ENCODE data around the gene CASKIN1. TPM values are rescaled to one million over a fixed set of nuclear protein-coding genes. Genes with fewer than 3 reads are reported as not detected.

CASKIN1 gene
- total and polyA plus RNA-seq, 10 donors: 0.24 to 0.32 (median 0.30) TPM; not detected in 7

DNA sequence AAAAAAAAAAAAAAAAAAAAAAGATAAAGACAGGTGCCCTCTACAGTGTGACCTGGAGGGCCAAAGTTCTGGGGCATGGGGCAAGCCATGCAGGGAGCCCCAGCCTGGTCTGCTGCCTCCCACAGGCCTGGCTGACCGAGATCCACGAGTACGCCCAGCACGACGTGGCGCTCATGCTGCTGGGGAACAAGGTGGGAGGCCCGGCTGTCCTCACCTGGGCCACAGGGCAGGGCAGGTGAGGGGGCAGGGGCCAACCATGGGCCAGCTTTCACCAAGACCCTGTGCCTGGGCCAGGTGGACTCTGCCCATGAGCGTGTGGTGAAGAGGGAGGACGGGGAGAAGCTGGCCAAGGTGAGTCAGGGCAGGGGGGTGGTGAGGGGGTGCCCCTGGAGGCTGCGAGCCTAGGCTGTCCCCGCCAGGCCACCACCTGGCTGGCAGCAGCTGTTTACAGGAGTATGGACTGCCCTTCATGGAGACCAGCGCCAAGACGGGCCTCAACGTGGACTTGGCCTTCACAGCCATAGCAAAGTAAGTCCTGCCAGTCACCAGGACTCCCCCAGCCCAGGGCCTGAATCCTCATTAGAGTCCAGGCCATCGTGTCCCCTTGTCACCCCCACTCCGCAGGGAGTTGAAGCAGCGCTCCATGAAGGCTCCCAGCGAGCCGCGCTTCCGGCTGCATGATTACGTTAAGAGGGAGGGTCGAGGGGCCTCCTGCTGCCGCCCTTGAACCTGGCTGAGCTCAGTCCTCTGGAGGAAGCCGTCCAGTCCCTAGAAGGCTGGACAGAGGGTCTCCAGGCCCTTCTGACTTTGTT lies 43.5 kb downstream of the CASKIN1 start:
- intact Hi-C loops (cut with DNase I; ENCODE audit: low total_unique reads): loop anchor here (5.0 kb wide), 1 partner anchor 126 kb away; the partner anchor contains the start of gene NHERF2
- Histone ChIP-seq H3K27ac (peak overlapping the region; percentile 31 to 95 (median 88)), H3K9me3 (no peaks in the 10 kb centered on the region), H3K4me1 (peaks cover 55 to 91% (median 88%) of the 10 kb centered on the region in 6 donors), H3K36me3 (peaks cover 0 to 39% (median 9%) of the 10 kb centered on the region in 6 donors), H3K4me3 (peak overlapping the region; percentile 34 to 91 (median 84)), H3K27me3 (replicated peaks in 1 of 7) (peaks cover 0 to 18% (median 0%) of the 10 kb centered on the region in 7 donors)
- 37 to 54% (median 46%) methylated on average over 9 to 25 of the region's 25 CpGs for WGBS, 5 donors
- peak; percentile 83 for DNase-seq
- TF ChIP-seq, protein P1, sequence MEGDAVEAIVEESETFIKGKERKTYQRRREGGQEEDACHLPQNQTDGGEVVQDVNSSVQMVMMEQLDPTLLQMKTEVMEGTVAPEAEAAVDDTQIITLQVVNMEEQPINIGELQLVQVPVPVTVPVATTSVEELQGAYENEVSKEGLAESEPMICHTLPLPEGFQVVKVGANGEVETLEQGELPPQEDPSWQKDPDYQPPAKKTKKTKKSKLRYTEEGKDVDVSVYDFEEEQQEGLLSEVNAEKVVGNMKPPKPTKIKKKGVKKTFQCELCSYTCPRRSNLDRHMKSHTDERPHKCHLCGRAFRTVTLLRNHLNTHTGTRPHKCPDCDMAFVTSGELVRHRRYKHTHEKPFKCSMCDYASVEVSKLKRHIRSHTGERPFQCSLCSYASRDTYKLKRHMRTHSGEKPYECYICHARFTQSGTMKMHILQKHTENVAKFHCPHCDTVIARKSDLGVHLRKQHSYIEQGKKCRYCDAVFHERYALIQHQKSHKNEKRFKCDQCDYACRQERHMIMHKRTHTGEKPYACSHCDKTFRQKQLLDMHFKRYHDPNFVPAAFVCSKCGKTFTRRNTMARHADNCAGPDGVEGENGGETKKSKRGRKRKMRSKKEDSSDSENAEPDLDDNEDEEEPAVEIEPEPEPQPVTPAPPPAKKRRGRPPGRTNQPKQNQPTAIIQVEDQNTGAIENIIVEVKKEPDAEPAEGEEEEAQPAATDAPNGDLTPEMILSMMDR (IDR thresholded peaks at IDR 0.05 in 8 of 11, conservative IDR thresholded peaks at IDR 0.05 in 3 of 11): no peak
- no peak for TF ChIP-seq POLR2A (IDR thresholded peaks at IDR 0.05)
- TF ChIP-seq POLR2AphosphoS5 (IDR thresholded peaks at IDR 0.05): peak; percentile 26 to 65 (median 32)

DNA sequence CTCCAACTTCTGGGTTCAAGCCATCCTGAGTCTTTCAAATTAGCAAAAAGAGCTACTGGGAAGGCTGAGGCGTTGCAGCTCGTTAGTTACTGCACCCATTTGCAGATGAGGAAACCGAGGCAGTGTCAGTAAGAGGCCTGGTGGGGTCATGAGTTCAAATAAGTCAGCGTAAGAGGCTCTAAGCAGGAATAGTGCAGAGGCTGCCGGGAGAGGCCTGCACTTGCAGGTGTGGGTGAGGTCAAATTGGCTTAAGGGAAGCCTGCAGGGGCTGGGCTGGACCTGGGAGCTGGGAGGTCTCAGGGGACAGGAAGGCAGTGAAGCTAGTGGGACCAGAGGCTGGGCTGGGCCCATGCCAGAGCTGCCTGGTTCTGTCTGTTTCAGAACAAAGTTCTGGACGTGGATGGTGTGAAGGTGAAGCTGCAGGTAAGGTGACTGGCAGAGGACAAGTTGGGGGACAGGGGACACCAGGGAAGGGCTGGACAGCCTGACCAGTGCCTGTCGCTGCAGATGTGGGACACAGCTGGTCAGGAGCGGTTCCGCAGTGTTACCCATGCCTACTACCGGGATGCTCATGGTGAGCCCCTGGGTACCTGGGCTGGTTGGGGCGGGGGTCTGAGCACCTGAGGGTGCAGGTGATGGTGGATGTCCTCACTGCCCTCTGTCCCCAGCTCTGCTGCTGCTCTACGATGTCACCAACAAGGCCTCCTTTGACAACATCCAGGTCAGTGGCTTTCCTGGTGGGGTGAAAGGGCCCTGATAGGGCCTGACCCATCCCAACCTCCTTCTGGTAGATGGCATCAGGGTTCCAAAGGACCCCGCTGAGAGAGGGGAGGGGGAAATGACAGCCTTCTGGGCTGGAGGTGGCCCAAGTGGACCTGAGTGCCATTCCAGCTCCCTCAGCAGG lies 45.0 kb downstream of the CASKIN1 start:
- Histone ChIP-seq H3K27me3 (replicated peaks in 1 of 7) (peaks cover 0 to 21% (median 0%) of the 10 kb centered on the region in 7 donors), H3K36me3 (peaks cover 0 to 35% (median 9%) of the 10 kb centered on the region in 6 donors), H3K4me1 (peaks cover 45 to 82% (median 77%) of the 10 kb centered on the region in 6 donors), H3K4me3 (no peak overlapping the region), H3K27ac (peak overlapping the region in 1 of 8 donors; percentile 45), H3K9me3 (no peaks in the 10 kb centered on the region)
- WGBS, 5 donors: 64 to 82% (median 79%) methylated on average over 7 to 13 of the region's 13 CpGs
- TF ChIP-seq POLR2A (IDR thresholded peaks at IDR 0.05) (no peak), POLR2AphosphoS5 (IDR thresholded peaks at IDR 0.05) (peak in 2 of 3 donors; percentile 42 to 61)
- TF ChIP-seq, protein P1 (IDR thresholded peaks at IDR 0.05 in 8 of 11, conservative IDR thresholded peaks at IDR 0.05 in 3 of 11): no peak
- intact Hi-C loops (cut with DNase I; ENCODE audit: low total_unique reads): loop anchor here (5.0 kb wide), 1 partner anchor 124 kb away; the partner anchor contains the start of gene NHERF2
- DNase-seq: peak; percentile 74

- DNase-seq: peak; percentile 68
- Histone ChIP-seq H3K4me1 (peaks cover 45 to 77% (median 72%) of the 10 kb centered on the region in 6 donors), H3K36me3 (peaks cover 0 to 35% (median 9%) of the 10 kb centered on the region in 6 donors), H3K27ac (no peak overlapping the region), H3K4me3 (no peak overlapping the region), H3K9me3 (no peaks in the 10 kb centered on the region), H3K27me3 (replicated peaks in 1 of 7) (peaks cover 0 to 21% (median 0%) of the 10 kb centered on the region in 7 donors)
- intact Hi-C loops (cut with DNase I; ENCODE audit: low total_unique reads): loop anchor here (5.0 kb wide), 1 partner anchor 123 kb away; the partner anchor contains the start of gene NHERF2
- WGBS, 5 donors: 40 to 72% (median 65%) methylated on average over 16 to 18 of the region's 18 CpGs
- TF ChIP-seq POLR2A (IDR thresholded peaks at IDR 0.05) (no peak), POLR2AphosphoS5 (IDR thresholded peaks at IDR 0.05) (no peak)
- TF ChIP-seq, protein P1 (IDR thresholded peaks at IDR 0.05 in 8 of 11, conservative IDR thresholded peaks at IDR 0.05 in 3 of 11): no peak
These were observed 45.8 kb downstream of the CASKIN1 start for GRCh38 chr16:2150418-2151187.

Data from spleen (tissue), 11 donors.